H1 (cell line): Measurements from ENCODE around the gene SIRT6.
"Not testable (repeated sequence)": the region's sequence is repeated elsewhere in the genome, so short reads cannot be mapped to it uniquely, and the experiment has no call there.

ENCODE experiments used
- EZH2 ChIP-seq: fragments of 200-600 bp; sonication (generic); IDR thresholded peaks from 2 replicates; pipeline ENCODE4 v1.7.1; 2012; ENCODE audit warnings: low read depth, mild to moderate bottlenecking, moderate library complexity, low read length, inconsistent platforms; ENCODE audit not compliant: severe bottlenecking
- GTF2F1 ChIP-seq: IDR thresholded peaks from 2 replicates; pipeline ENCODE4 v1.6.1; 2012; ENCODE audit warnings: low read depth, low read length, improper control_type of control experiment, borderline replicate concordance
- JUND ChIP-seq: IDR thresholded peaks from 2 replicates; pipeline ENCODE4 v1.6.1; 2011; ENCODE audit warnings: mild to moderate bottlenecking, improper control_type of control experiment, low read length
- POU5F1 ChIP-seq: IDR thresholded peaks from 2 replicates; pipeline ENCODE4 v1.6.1; 2011; ENCODE audit warnings: low read depth, mild to moderate bottlenecking, low read length, moderate library complexity
- SIN3A ChIP-seq, 2 experiments: IDR thresholded peaks in 1 of 2; conservative IDR thresholded peaks in 1 of 2; 2 replicates each; pipeline ENCODE4 v1.6.1; 2011 to 2012; ENCODE audit warnings: low read length in 2 of 2, improper control_type of control experiment in 1 of 2, low read depth in 1 of 2, mild to moderate bottlenecking in 1 of 2
- SP2 ChIP-seq: IDR thresholded peaks from 2 replicates; pipeline ENCODE4 v1.6.1; 2012; ENCODE audit warnings: mild to moderate bottlenecking, low read length, inconsistent platforms
- SUZ12 ChIP-seq: fragments of 200-600 bp; sonication (generic); IDR thresholded peaks from 2 replicates; pipeline ENCODE4 v1.6.1; 2012; ENCODE audit warnings: mild to moderate bottlenecking, inconsistent platforms, low read length, moderate library complexity, mixed read lengths
- TCF12 ChIP-seq: IDR thresholded peaks from 2 replicates; pipeline ENCODE4 v1.6.1; 2011; ENCODE audit warnings: low read depth, mild to moderate bottlenecking, low read length
- TEAD4 ChIP-seq: IDR thresholded peaks from 2 replicates; pipeline ENCODE4 v1.6.1; 2012; ENCODE audit warnings: low read depth, low read length, inconsistent platforms, mixed read lengths
- TF ChIP-seq, protein P1 (sequence below), 3 experiments: IDR thresholded peaks; 1 replicate in 2 of 3; 2 replicates in 1 of 3; pipeline versions ENCODE4 v1.5.1 to v1.6.1; 2011; ENCODE audit warnings: low read length in 3 of 3, mild to moderate bottlenecking in 3 of 3, inconsistent platforms in 2 of 3, low read depth in 1 of 3, moderate library complexity in 1 of 3; ENCODE audit not compliant: insufficient read depth in 1 of 3; ENCODE audit errors: control extremely low read depth in 1 of 3
- TF ChIP-seq, protein P2 (sequence below): IDR thresholded peaks from 2 replicates; pipeline ENCODE4 v1.6.1; 2012; ENCODE audit warnings: inconsistent platforms

DNA sequence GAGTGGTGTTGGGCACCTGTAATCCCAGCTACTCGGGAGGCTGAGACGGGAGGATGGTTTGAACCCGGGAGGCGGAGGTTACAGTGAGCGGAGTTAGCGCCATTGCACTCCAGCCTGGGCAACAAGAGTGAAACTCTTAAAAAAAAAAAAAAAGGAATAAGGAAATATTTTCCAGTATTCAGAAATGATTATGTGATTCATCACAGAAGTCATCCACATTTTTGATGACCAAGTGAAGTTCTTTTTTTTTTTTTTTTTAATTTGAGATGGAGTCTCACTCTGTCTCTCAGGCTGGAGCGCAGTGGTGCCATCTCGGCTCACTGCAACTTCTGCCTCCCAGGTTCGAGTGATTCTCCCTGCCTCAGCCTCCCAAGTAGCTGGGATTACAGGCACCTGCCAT is 47.0 kb downstream of the SIRT6 start:
- TF ChIP-seq TEAD4; SUZ12; SP2; GTF2F1; EZH2; JUND; POU5F1; SIN3A (conservative IDR thresholded peaks at IDR 0.05 in 1 of 2, IDR thresholded peaks at IDR 0.05 in 1 of 2; ENCODE audit: low read depth in 1 of 2, low read length in 2 of 2); TCF12: not testable (repeated sequence)
- TF ChIP-seq, protein P1, sequence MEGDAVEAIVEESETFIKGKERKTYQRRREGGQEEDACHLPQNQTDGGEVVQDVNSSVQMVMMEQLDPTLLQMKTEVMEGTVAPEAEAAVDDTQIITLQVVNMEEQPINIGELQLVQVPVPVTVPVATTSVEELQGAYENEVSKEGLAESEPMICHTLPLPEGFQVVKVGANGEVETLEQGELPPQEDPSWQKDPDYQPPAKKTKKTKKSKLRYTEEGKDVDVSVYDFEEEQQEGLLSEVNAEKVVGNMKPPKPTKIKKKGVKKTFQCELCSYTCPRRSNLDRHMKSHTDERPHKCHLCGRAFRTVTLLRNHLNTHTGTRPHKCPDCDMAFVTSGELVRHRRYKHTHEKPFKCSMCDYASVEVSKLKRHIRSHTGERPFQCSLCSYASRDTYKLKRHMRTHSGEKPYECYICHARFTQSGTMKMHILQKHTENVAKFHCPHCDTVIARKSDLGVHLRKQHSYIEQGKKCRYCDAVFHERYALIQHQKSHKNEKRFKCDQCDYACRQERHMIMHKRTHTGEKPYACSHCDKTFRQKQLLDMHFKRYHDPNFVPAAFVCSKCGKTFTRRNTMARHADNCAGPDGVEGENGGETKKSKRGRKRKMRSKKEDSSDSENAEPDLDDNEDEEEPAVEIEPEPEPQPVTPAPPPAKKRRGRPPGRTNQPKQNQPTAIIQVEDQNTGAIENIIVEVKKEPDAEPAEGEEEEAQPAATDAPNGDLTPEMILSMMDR (IDR thresholded peaks at IDR 0.05; ENCODE audit: control extremely low read depth in 1 of 3, insufficient read depth in 1 of 3, low read depth in 1 of 3, low read length in 3 of 3), result not testable (repeated sequence)
- TF ChIP-seq, protein P2, sequence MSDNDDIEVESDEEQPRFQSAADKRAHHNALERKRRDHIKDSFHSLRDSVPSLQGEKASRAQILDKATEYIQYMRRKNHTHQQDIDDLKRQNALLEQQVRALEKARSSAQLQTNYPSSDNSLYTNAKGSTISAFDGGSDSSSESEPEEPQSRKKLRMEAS, result not testable (repeated sequence)
